ENCODE data around the gene ATG16L2. TPM values are rescaled to one million over a fixed set of nuclear protein-coding genes. Genes with fewer than 3 reads are reported as not detected.

Gene ATG16L2
- total and polyA plus RNA-seq, 2 of the 4 experiments (the other 2 are of a cell fraction) = 1.3 to 12.7 TPM

DNA sequence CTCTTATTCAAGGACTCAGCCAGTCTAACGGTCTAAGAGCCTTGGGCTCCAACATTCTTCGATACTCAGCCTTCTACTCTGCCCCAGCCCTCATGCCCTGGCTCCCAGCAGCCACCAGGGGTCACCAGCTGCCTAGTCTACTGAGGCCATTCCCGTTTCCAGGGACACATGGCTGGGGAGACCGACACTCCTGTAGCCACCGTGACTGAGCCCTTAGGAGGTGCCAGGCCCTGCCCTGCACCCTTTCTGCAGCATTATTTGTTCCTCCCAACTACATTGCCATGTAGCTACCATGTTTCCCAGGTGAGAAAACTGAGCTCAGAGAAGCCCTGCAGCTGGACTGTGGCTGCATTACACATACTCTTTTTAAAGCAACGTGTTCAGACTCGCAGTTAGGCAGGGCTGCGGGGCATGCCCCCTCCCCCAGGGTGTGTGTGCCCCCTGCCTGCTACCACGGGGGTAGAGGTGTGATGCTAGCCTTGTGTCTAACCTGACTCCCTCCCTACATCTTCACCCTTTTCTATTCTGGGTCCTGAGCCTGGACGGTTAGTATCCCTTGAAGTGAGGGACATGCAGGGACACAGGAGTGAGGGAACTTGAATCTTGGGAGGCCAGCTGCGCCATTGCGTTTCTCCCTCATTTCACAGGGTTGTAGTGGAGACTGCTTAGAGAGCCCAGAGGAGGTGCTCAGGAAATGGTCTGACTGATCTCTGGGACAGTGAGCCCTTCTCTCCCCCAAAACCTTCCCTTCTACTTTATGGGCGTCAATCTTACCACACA, 17.5 kb downstream of the ATG16L2 start:
- H3K14ac ChIP-seq (replicated peaks; ENCODE audit: low read depth, low read length) = no peak overlapping the region
- no peaks in the 10 kb centered on the region for H4K20me1 ChIP-seq (ENCODE audit: insufficient read depth, low read length)
- no peak overlapping the region for H3K18ac ChIP-seq (ENCODE audit: low read depth, low read length)
- H3K36me3 ChIP-seq (ENCODE audit: control insufficient read depth, insufficient read depth, low read length) = no peaks in the 10 kb centered on the region; the same call in 1 of the 2 replicates
- H3K4me1 ChIP-seq (ENCODE audit: control insufficient read depth, insufficient read depth, low read length) = peaks cover 9% of the 10 kb centered on the region
- H3K4me2 ChIP-seq (ENCODE audit: low read depth, low read length) = no peak overlapping the region
- peak overlapping the region; percentile 21 for H3K4ac ChIP-seq (ENCODE audit: low read depth, low read length)
- peaks cover 0 to 11% of the 10 kb centered on the region in 2 experiments; a peak in 1 of 4 replicates for H3K79me1 ChIP-seq (ENCODE audit: low read depth in 1 of 2, low read length in 2 of 2)
- dilution Hi-C loops (cut with HindIII; ENCODE audit: low sequenced_read_pairs, unreplicated experiment) (no loop called here), in situ Hi-C loops (cut with MboI; ENCODE audit: low sequenced_read_pairs) (loop anchor here (5.0 kb wide), 2 partner anchors 346 to 456 kb away; no protein-coding TSS in a partner anchor), intact Hi-C loops (cut with micrococcal nuclease) (loop anchor here (1.0 to 2.0 kb wide), 4 partner anchors 309 to 457 kb away; no protein-coding TSS in a partner anchor)
- no TSS peak for BruUV-seq (replicated peaks)
- H3K27me3 ChIP-seq (ENCODE audit: control insufficient read depth, insufficient read depth, low read length) = no peaks in the 10 kb centered on the region
- H4K5ac ChIP-seq (ENCODE audit: low read depth, low read length) = no peak overlapping the region
- DNase-seq (peak; percentile 71), ATAC-seq (ENCODE audit: low read depth) (peak; percentile 94)
- no peak overlapping the region for H3K56ac ChIP-seq (ENCODE audit: extremely low read depth, insufficient read depth, low read length)
- H2BK5ac ChIP-seq (ENCODE audit: low read depth, low read length, poor library complexity, severe bottlenecking) = no peak overlapping the region
- H3K23ac ChIP-seq (ENCODE audit: low read depth, low read length) = no peak overlapping the region
- no peak overlapping the region; the same call in 1 of the 2 replicates for H4K91ac ChIP-seq (ENCODE audit: insufficient read depth, low read depth, low read length)
- ChIA-PET CTCF (interaction anchor here (0.7 to 3.2 kb wide), 8 partner anchors 9 to 411 kb away, joined by 3 to 19 read pairs (median 4); no protein-coding TSS in a partner anchor), POLR2A (ENCODE audit: unreplicated experiment) (no interaction called here)
- no peak overlapping the region for H2BK20ac ChIP-seq (ENCODE audit: low read depth, low read length)
- no peak overlapping the region for H3K9ac ChIP-seq (ENCODE audit: low read depth, low read length)
- no peak overlapping the region for H2BK120ac ChIP-seq (ENCODE audit: low read depth, low read length)
- no peak overlapping the region for H3K4me3 ChIP-seq (ENCODE audit: insufficient read depth, low read depth, low read length)
- peaks cover 9% of the 10 kb centered on the region for H3K9me1 ChIP-seq (ENCODE audit: insufficient read depth, low read length)
- H3K27ac ChIP-seq (ENCODE audit: insufficient read depth, low read length) = no peak overlapping the region
- H2AK5ac ChIP-seq (ENCODE audit: low read depth, low read length) = peak overlapping the region; percentile 37
- H2BK15ac ChIP-seq (ENCODE audit: low read depth, low read length) = no peak overlapping the region
- H2AFZ ChIP-seq (replicated peaks; ENCODE audit: low read length, poor library complexity) = peak overlapping the region; percentile 54
- H4K8ac ChIP-seq (ENCODE audit: low read depth in 2 of 2, low read length in 2 of 2) = peak overlapping the region in 1 of 2 experiments; percentile 41; a peak in 1 of 4 replicates
- H3K9me3 ChIP-seq (ENCODE audit: control insufficient read depth, insufficient read depth, low read length) = no peaks in the 10 kb centered on the region
- WGBS, 2 experiments (ENCODE audit: extremely low coverage in 2 of 2, insufficient read length in 1 of 2) = 0% methylated on average over 5 of the region's 13 CpGs; no CpG with 5 or more reads in 1 of the 2 experiments
- H2AK9ac ChIP-seq (replicated peaks; ENCODE audit: low read depth, low read length, poor library complexity) = peak overlapping the region; percentile 80
- peak; percentile 96 for TF ChIP-seq RAD21 (IDR thresholded peaks at IDR 0.05; ENCODE audit: low read length)
- TF ChIP-seq CHD1 (IDR thresholded peaks at IDR 0.05; ENCODE audit: low read depth, low read length) = no peak
- TF ChIP-seq BHLHE40 (IDR thresholded peaks at IDR 0.05; ENCODE audit: low read depth, low read length) = no peak
- 0 out of 2 replicates have a peak, but pooled peaks have one; percentile 34 for TF ChIP-seq MXI1 (IDR thresholded peaks at IDR 0.05; ENCODE audit: borderline replicate concordance, low read depth, low read length)
- TF ChIP-seq MAFK (IDR thresholded peaks at IDR 0.05; ENCODE audit: low read depth, low read length) = no peak
- TF ChIP-seq, protein P1, sequence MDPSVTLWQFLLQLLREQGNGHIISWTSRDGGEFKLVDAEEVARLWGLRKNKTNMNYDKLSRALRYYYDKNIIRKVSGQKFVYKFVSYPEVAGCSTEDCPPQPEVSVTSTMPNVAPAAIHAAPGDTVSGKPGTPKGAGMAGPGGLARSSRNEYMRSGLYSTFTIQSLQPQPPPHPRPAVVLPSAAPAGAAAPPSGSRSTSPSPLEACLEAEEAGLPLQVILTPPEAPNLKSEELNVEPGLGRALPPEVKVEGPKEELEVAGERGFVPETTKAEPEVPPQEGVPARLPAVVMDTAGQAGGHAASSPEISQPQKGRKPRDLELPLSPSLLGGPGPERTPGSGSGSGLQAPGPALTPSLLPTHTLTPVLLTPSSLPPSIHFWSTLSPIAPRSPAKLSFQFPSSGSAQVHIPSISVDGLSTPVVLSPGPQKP (IDR thresholded peaks at IDR 0.05; ENCODE audit: borderline replicate concordance, low read depth, low read length) = no peak
- no peak for TF ChIP-seq NFE2L2 (IDR thresholded peaks at IDR 0.05; ENCODE audit: low read depth, low read length)
- TF ChIP-seq RFX5 (IDR thresholded peaks at IDR 0.05; ENCODE audit: low read depth, low read length) = no peak
- TF ChIP-seq POLR2A (IDR thresholded peaks at IDR 0.05; ENCODE audit: low read depth, low read length) = no peak
- TF ChIP-seq SMC3 (IDR thresholded peaks at IDR 0.05; ENCODE audit: low read depth, low read length) = peak; percentile 97
- TF ChIP-seq, protein P2, sequence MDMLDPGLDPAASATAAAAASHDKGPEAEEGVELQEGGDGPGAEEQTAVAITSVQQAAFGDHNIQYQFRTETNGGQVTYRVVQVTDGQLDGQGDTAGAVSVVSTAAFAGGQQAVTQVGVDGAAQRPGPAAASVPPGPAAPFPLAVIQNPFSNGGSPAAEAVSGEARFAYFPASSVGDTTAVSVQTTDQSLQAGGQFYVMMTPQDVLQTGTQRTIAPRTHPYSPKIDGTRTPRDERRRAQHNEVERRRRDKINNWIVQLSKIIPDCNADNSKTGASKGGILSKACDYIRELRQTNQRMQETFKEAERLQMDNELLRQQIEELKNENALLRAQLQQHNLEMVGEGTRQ (IDR thresholded peaks at IDR 0.05; ENCODE audit: low read depth, low read length) = no peak; the same call in 1 of the 2 replicates
- TF ChIP-seq, protein P3, sequence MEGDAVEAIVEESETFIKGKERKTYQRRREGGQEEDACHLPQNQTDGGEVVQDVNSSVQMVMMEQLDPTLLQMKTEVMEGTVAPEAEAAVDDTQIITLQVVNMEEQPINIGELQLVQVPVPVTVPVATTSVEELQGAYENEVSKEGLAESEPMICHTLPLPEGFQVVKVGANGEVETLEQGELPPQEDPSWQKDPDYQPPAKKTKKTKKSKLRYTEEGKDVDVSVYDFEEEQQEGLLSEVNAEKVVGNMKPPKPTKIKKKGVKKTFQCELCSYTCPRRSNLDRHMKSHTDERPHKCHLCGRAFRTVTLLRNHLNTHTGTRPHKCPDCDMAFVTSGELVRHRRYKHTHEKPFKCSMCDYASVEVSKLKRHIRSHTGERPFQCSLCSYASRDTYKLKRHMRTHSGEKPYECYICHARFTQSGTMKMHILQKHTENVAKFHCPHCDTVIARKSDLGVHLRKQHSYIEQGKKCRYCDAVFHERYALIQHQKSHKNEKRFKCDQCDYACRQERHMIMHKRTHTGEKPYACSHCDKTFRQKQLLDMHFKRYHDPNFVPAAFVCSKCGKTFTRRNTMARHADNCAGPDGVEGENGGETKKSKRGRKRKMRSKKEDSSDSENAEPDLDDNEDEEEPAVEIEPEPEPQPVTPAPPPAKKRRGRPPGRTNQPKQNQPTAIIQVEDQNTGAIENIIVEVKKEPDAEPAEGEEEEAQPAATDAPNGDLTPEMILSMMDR (conservative IDR thresholded peaks at IDR 0.05; ENCODE audit: low read depth, low read length) = peak; percentile 91
- no peak for TF ChIP-seq FOS (IDR thresholded peaks at IDR 0.05; ENCODE audit: low read depth, low read length)
- TF ChIP-seq RCOR1 (IDR thresholded peaks at IDR 0.05; ENCODE audit: insufficient replicate concordance, low read length) = no peak

Measured in IMR-90 (cell line).